Psoas muscle (tissue), 8 donors: Measurements from ENCODE around the gene NTSR2. TPM values are rescaled to one million over a fixed set of nuclear protein-coding genes. Genes with fewer than 3 reads are reported as not detected.
A peak's percentile ranks its signal among the peaks of the same experiment; 100 is the strongest.

Source experiments
- ATAC-seq, 4 donors: fragments of 200-7000 bp; cut with Tn5 transposase; one replicate each; pipeline ENCODE4 v1.9.1; 2020; ENCODE audit warnings: moderate library complexity in 3 of 4, mild to moderate bottlenecking in 2 of 4
- DNase-seq, 2 donors: peaks; one replicate each; pipeline ENCODE4 v3.0.0-alpha.2; 2020
- H3K27ac ChIP-seq: fragments of 200-600 bp; one replicate; pipeline ENCODE4 v1.8.0; 2022
- H3K27me3 ChIP-seq, 3 donors: fragments of 200-600 bp in 1 of 3; one replicate each; pipeline versions ENCODE4 v1.6.1 to v1.8.0; 2013 to 2022; ENCODE audit warnings: low read length in 2 of 3, mild to moderate bottlenecking in 2 of 3, moderate library complexity in 1 of 3; ENCODE audit not compliant: insufficient read depth in 3 of 3
- H3K36me3 ChIP-seq, 2 donors: fragments of 200-600 bp in 1 of 2; one replicate each; pipeline versions ENCODE4 v1.6.1 to v1.8.0; 2013 to 2022; ENCODE audit warnings: low read depth in 1 of 2, mild to moderate bottlenecking in 1 of 2, moderate library complexity in 1 of 2; ENCODE audit not compliant: insufficient read depth in 1 of 2
- H3K4me1 ChIP-seq: fragments of 200-600 bp; one replicate; pipeline ENCODE4 v1.8.0; 2022
- H3K4me3 ChIP-seq: fragments of 200-600 bp; one replicate; pipeline ENCODE4 v1.8.0; 2022; ENCODE audit warnings: mild to moderate bottlenecking
- H3K9me3 ChIP-seq: fragments of 200-600 bp; one replicate; pipeline ENCODE4 v1.8.0; 2022
- CTCF ChIP-seq: fragments of 200-600 bp; IDR thresholded peaks from one replicate; pipeline ENCODE4 v1.8.0; 2022; ENCODE audit warnings: antibody characterized with exemption
- WGBS, 3 donors: extraction: QIAGEN DNeasy Blood & Tissue Kit; methylation state at CpG; one replicate each; pipeline versions ENCODE4 v1.1.6 to v1.1.7; 2013; 5-methylcytosine and 5-hydroxymethylcytosine counted together
- intact Hi-C, 2 donors: fragments of 100-400 bp; cut with DNase I; formaldehyde crosslinking; loops; one replicate each; pipeline versions ENCODE4 v1.11.0 to v1.14.2; 2022
- polyA plus RNA-seq, 3 donors: library from polyadenylated mRNA; stranded (reverse); fragments of 200-250 nt; gene quantifications; one replicate each; pipeline ENCODE4 v1.2.3, GENCODE V29; 2013
- total RNA-seq, 4 donors: library from RNA; stranded (reverse); fragmentation: NEBNext Ultra II Directional in 2 of 4; extraction: Animal tissue kit (Norgen Biotek cat#: 25700) in 2 of 4; gene quantifications; one replicate each; pipeline versions ENCODE4 v1.2.1 to v1.2.4, GENCODE V29; 2021 to 2023
- donor health status: healthy with polysubstance abuse.
- donor health status: DM: no; HTN: no; CAD: no; lungs with moderate emphysema.
- donor health status: Bipolar disorder and iron deficiency.
- donor health status: healthy.
- donor health status: DM: yes; HTN: yes; CAD: no.
- donor health status: DM: no; HTN: no; CAD: no.
- donor health status: DM: no; HTN: no; CAD: no.
- donor health status: DM: yes; HTN: yes; CAD: no.

The NTSR2 gene
- total and polyA plus RNA-seq, 7 donors = 0.18 to 0.97 (median 0.35) TPM; not detected in 1

GRCh38 chr2:11651856-11652548, 18.0 kb downstream of the NTSR2 start:
- no peak for DNase-seq
- no peaks in the 10 kb centered on the region for H3K27me3 ChIP-seq
- no peak overlapping the region for H3K4me3 ChIP-seq
- H3K36me3 ChIP-seq = no peaks in the 10 kb centered on the region
- intact Hi-C loops = no loop called here
- no peak overlapping the region for H3K27ac ChIP-seq
- H3K4me1 ChIP-seq = no peaks in the 10 kb centered on the region
- H3K9me3 ChIP-seq = no peaks in the 10 kb centered on the region
- TF ChIP-seq CTCF = no peak
- 73 to 81% (median 78%) methylated on average over 5 of the region's 5 CpGs for WGBS, 3 donors
- no peak for ATAC-seq

GRCh38 chr2:11649093-11649492, 20.9 kb downstream of the NTSR2 start:
- Histone ChIP-seq H3K9me3 (no peaks in the 10 kb centered on the region), H3K4me3 (no peak overlapping the region), H3K36me3 (no peaks in the 10 kb centered on the region), H3K27me3 (no peaks in the 10 kb centered on the region), H3K27ac (no peak overlapping the region), H3K4me1 (no peaks in the 10 kb centered on the region)
- WGBS, 3 donors = 49 to 60% (median 50%) methylated on average over 2 of the region's 2 CpGs
- no peak for TF ChIP-seq CTCF
- intact Hi-C loops = no loop called here
- DNase-seq = no peak
- no peak for ATAC-seq

- no peaks in the 10 kb centered on the region for H3K27me3 ChIP-seq
- intact Hi-C loops = no loop called here
- ATAC-seq (no peak), DNase-seq (no peak)
- TF ChIP-seq CTCF = peak; percentile 12
- WGBS, 3 donors = 74 to 80% (median 75%) methylated on average over 7 of the region's 7 CpGs
- no peaks in the 10 kb centered on the region for H3K4me1 ChIP-seq
- H3K27ac ChIP-seq = no peak overlapping the region
- H3K36me3 ChIP-seq = no peaks in the 10 kb centered on the region
- H3K4me3 ChIP-seq = no peak overlapping the region
- no peaks in the 10 kb centered on the region for H3K9me3 ChIP-seq
Measured at GRCh38 chr2:11647834-11648600, 22.0 kb downstream of the NTSR2 start.

GRCh38 chr2:11646530-11646929, 23.5 kb downstream of the NTSR2 start:
- intact Hi-C loops = no loop called here
- no peaks in the 10 kb centered on the region for H3K27me3 ChIP-seq
- TF ChIP-seq CTCF = no peak
- no peaks in the 10 kb centered on the region for H3K36me3 ChIP-seq
- H3K4me3 ChIP-seq = no peak overlapping the region
- 93 to 99% (median 97%) methylated on average over 3 of the region's 3 CpGs for WGBS, 3 donors
- H3K9me3 ChIP-seq = no peaks in the 10 kb centered on the region
- no peaks in the 10 kb centered on the region for H3K4me1 ChIP-seq
- no peak for DNase-seq
- no peak overlapping the region for H3K27ac ChIP-seq
- ATAC-seq = no peak
